Fibroblast of skin of right quadriceps (primary cell): ENCODE measurements around the gene CHCHD10.
A peak's percentile ranks its signal among the peaks of the same experiment; 100 is the strongest.

Experiments
- DNase-seq: peaks from one replicate; pipeline ENCODE4 v3.0.0-alpha.2; 2013

Gene CHCHD10

GRCh38 chr22:23769321-23769965 is 1.7 kb upstream of the CHCHD10 start:
- no peak for DNase-seq

GRCh38 chr22:23767303-23767672 is 484 bp downstream of the CHCHD10 start:
- DNase-seq, result no peak

GRCh38 chr22:23764899-23765881 is 2.6 kb downstream of the CHCHD10 start:
- DNase-seq, result no peak

- no peak for DNase-seq
These were observed 3.8 kb downstream of the CHCHD10 start for GRCh38 chr22:23763954-23764353.

GRCh38 chr22:23763579-23763945 is 4.2 kb downstream of the CHCHD10 start:
- peak; percentile 28 for DNase-seq

- peak; percentile 76 for DNase-seq
These were observed 4.8 kb downstream of the CHCHD10 start, which contains the start of gene C22orf15 for GRCh38 chr22:23762842-23763578. TSS of gene C22orf15 (plus strand) at chr22:23762990. CDS start at chr22:23763307, 317 bp downstream.

GRCh38 chr22:23760056-23760455 is 7.7 kb downstream of the CHCHD10 start:
- no peak for DNase-seq

- DNase-seq, result no peak
These were observed 8.2 kb downstream of the CHCHD10 start for GRCh38 chr22:23759566-23759965.

- DNase-seq, result no peak
These were observed 10.9 kb downstream of the CHCHD10 start for GRCh38 chr22:23756891-23757290.

- DNase-seq, result no peak
These were observed 12.1 kb downstream of the CHCHD10 start for GRCh38 chr22:23755711-23756110.

- DNase-seq, result no peak
These were observed 12.7 kb downstream of the CHCHD10 start for GRCh38 chr22:23754980-23755636.

GRCh38 chr22:23754220-23754919 is 13.4 kb downstream of the CHCHD10 start, which contains the start of gene VPREB3:
TSS of gene VPREB3 (minus strand) at chr22:23754425. CDS start at chr22:23754363, 62 bp downstream.
- DNase-seq, result no peak

- no peak for DNase-seq
These were observed 14.4 kb downstream of the CHCHD10 start for GRCh38 chr22:23753385-23753784.

- DNase-seq, result no peak
These were observed 15.0 kb downstream of the CHCHD10 start for GRCh38 chr22:23752750-23753149.

- no peak for DNase-seq
These were observed 15.6 kb downstream of the CHCHD10 start for GRCh38 chr22:23752090-23752691.

GRCh38 chr22:23751441-23751996 is 16.3 kb downstream of the CHCHD10 start:
- DNase-seq, result peak; percentile 35

GRCh38 chr22:23750714-23751440 is 16.9 kb downstream of the CHCHD10 start, which contains the start of gene ZNF70:
TSS of gene ZNF70 (minus strand) at chr22:23751112. CDS start at chr22:23745140, 5,972 bp downstream.
- peak; percentile 80 for DNase-seq

- no peak for DNase-seq
These were observed 17.4 kb downstream of the CHCHD10 start for GRCh38 chr22:23750367-23750713.

- DNase-seq, result no peak
These were observed 17.9 kb downstream of the CHCHD10 start for GRCh38 chr22:23749841-23750301.

- no peak for DNase-seq
These were observed 22.0 kb downstream of the CHCHD10 start for GRCh38 chr22:23745791-23746190.
